Testis (tissue), 2 donors: ENCODE measurements around the gene SNAPC2.

Experiments used
- CTCF ChIP-seq, 3 experiments: fragments of 450-650 bp in 2 of 3; fragments of 200-600 bp in 1 of 3; sonication (generic) in 1 of 3; IDR thresholded peaks; one replicate each; pipeline ENCODE4 v1.5.1; 2016 to 2019; ENCODE audit warnings: antibody characterized with exemption in 3 of 3, mild to moderate bottlenecking in 2 of 3, moderate library complexity in 1 of 3
- POLR2A ChIP-seq: fragments of 450-650 bp; IDR thresholded peaks from one replicate; pipeline ENCODE4 v1.6.1; 2017; ENCODE audit warnings: antibody characterized with exemption, mild to moderate bottlenecking, moderate library complexity

- TF ChIP-seq CTCF (IDR thresholded peaks at IDR 0.05) (no peak), POLR2A (no peak)
Observed at GRCh38 chr19:7874076-7874896, 45.9 kb upstream of the SNAPC2 start, which contains the start of gene PRR36.
